ENCODE data around the gene ATP2A2. TPM values are rescaled to one million over a fixed set of nuclear protein-coding genes. Genes with fewer than 3 reads are reported as not detected.

The ATP2A2 gene
- total and polyA plus RNA-seq, 2 donors (not counting 1 experiment from before 2014, with no cell fraction given) = 35.3 to 68.2 TPM

DNA sequence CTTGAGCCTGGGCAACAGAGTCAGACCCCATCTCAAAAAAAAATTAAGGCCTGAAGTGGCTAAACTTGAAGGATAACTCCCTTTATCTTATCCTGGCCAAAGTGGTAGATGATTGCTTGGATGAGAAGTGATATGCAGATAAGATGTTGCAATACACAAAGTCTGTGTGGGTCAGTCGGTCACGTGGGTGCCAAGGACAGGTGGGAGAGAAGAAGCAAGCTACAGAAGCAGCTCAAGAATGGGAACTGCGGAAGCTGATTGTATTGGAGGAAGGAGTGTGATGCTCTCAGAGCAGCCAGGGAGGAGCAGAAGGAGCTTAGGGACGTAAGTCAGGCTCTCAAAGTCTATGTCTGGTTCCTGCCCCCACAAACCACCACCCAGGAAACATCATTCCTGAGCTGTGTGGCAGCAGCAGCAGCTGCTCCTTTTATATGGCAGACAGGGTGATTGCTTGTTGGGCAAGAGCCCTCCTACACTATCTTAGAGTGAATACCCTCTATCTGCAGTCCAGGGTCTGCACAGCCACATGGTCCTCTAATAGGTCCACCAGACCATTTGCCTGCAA is 54.5 kb downstream of the ATP2A2 start:
- H2AFZ ChIP-seq (ENCODE audit: insufficient read depth, low read depth, low read length, poor library complexity, severe bottlenecking) = no peak overlapping the region
- intact Hi-C loops (cut with micrococcal nuclease) = no loop called here
- no peak overlapping the region for H3K4me2 ChIP-seq (replicated peaks; ENCODE audit: low read depth, low read length, poor library complexity, severe bottlenecking)
- Mint-ChIP-seq H3K9me3 (ENCODE audit: insufficient read depth) (no peaks in the 10 kb centered on the region), H3K4me3 (no peak overlapping the region), H3K27ac (no peak overlapping the region), H3K27me3 (no peaks in the 10 kb centered on the region), H3K4me1 (peaks cover 11% of the 10 kb centered on the region)
- no peak overlapping the region for H3K4me3 ChIP-seq (ENCODE audit: control extremely low read depth in 1 of 5, extremely low read depth in 1 of 5, insufficient read depth in 1 of 5, low read depth in 2 of 5, low read length in 4 of 5)
- DNase-seq (no peak), ATAC-seq (ENCODE audit: low read depth) (no peak)
- ChIA-PET CTCF (no interaction called here), POLR2A (no interaction called here)
- no peaks in the 10 kb centered on the region for H3K9me3 ChIP-seq (ENCODE audit: control extremely low read depth in 1 of 3, control insufficient read depth in 2 of 3, insufficient read depth in 1 of 3, low read length in 2 of 3)
- peaks cover 40 to 92% of the 10 kb centered on the region in 2 experiments for H3K36me3 ChIP-seq (replicated peaks in 1 of 2; ENCODE audit: control extremely low read depth in 1 of 2, control insufficient read depth in 1 of 2, extremely low read depth in 1 of 2, insufficient read depth in 2 of 2, low read length in 1 of 2)
- H3K27ac ChIP-seq (ENCODE audit: low read length in 2 of 2) = no peak overlapping the region
- H4K20me1 ChIP-seq (ENCODE audit: control insufficient read depth, insufficient read depth, low read length, poor library complexity, severe bottlenecking) = peaks cover 5% of the 10 kb centered on the region
- no peak for TF ChIP-seq EZH2 (IDR thresholded peaks at IDR 0.05; ENCODE audit: borderline replicate concordance, insufficient read depth, low read depth, low read length, poor library complexity, severe bottlenecking)
- TF ChIP-seq CTCF (IDR thresholded peaks at IDR 0.05) = no peak
- no peak overlapping the region for H3K9ac ChIP-seq (ENCODE audit: low read length)
- WGBS (ENCODE audit: insufficient coverage) = 96% methylated on average over 4 of the region's 4 CpGs
- peaks cover 4 to 9% of the 10 kb centered on the region in 2 donors for H3K4me1 ChIP-seq (ENCODE audit: control insufficient read depth in 2 of 2, insufficient read depth in 2 of 2, low read length in 2 of 2)
- peaks cover 3% of the 10 kb centered on the region for H3K79me2 ChIP-seq (ENCODE audit: control insufficient read depth, insufficient read depth, low read length)
- no peaks in the 10 kb centered on the region for H3K27me3 ChIP-seq (replicated peaks in 1 of 4; ENCODE audit: control extremely low read depth in 1 of 4, control insufficient read depth in 3 of 4, insufficient read depth in 4 of 4, low read length in 3 of 4)

GRCh38 chr12:110337912-110338710 is 57.1 kb downstream of the ATP2A2 start:
- intact Hi-C loops (cut with micrococcal nuclease) = no loop called here
- no peak overlapping the region for H2AFZ ChIP-seq (ENCODE audit: insufficient read depth, low read depth, low read length, poor library complexity, severe bottlenecking)
- no peak overlapping the region for H3K27ac Mint-ChIP-seq
- no peak overlapping the region for H3K4me3 Mint-ChIP-seq
- H3K9ac ChIP-seq (ENCODE audit: low read length) = no peak overlapping the region
- DNase-seq (no peak), ATAC-seq (ENCODE audit: low read depth) (no peak)
- H3K27me3 Mint-ChIP-seq = no peaks in the 10 kb centered on the region
- peaks cover 4 to 9% of the 10 kb centered on the region in 2 donors for H3K4me1 ChIP-seq (ENCODE audit: control insufficient read depth in 2 of 2, insufficient read depth in 2 of 2, low read length in 2 of 2)
- no peak for TF ChIP-seq EZH2 (IDR thresholded peaks at IDR 0.05; ENCODE audit: borderline replicate concordance, insufficient read depth, low read depth, low read length, poor library complexity, severe bottlenecking)
- no peak for TF ChIP-seq CTCF (IDR thresholded peaks at IDR 0.05)
- H3K4me3 ChIP-seq (ENCODE audit: control extremely low read depth in 1 of 5, extremely low read depth in 1 of 5, insufficient read depth in 1 of 5, low read depth in 2 of 5, low read length in 4 of 5) = no peak overlapping the region
- H3K79me2 ChIP-seq (ENCODE audit: control insufficient read depth, insufficient read depth, low read length) = peaks cover 3% of the 10 kb centered on the region
- H3K27me3 ChIP-seq (replicated peaks in 1 of 4; ENCODE audit: control extremely low read depth in 1 of 4, control insufficient read depth in 3 of 4, insufficient read depth in 4 of 4, low read length in 3 of 4) = no peaks in the 10 kb centered on the region
- peaks cover 11% of the 10 kb centered on the region for H3K4me1 Mint-ChIP-seq
- peaks cover 5% of the 10 kb centered on the region for H4K20me1 ChIP-seq (ENCODE audit: control insufficient read depth, insufficient read depth, low read length, poor library complexity, severe bottlenecking)
- no peaks in the 10 kb centered on the region for H3K9me3 ChIP-seq (ENCODE audit: control extremely low read depth in 1 of 3, control insufficient read depth in 2 of 3, insufficient read depth in 1 of 3, low read length in 2 of 3)
- H3K36me3 ChIP-seq (replicated peaks in 1 of 2; ENCODE audit: control extremely low read depth in 1 of 2, control insufficient read depth in 1 of 2, extremely low read depth in 1 of 2, insufficient read depth in 2 of 2, low read length in 1 of 2) = peaks cover 37 to 93% of the 10 kb centered on the region in 2 experiments
- H3K4me2 ChIP-seq (replicated peaks; ENCODE audit: low read depth, low read length, poor library complexity, severe bottlenecking) = no peak overlapping the region
- H3K27ac ChIP-seq (ENCODE audit: low read length in 2 of 2) = no peak overlapping the region
- ChIA-PET CTCF (interaction anchor here (1.2 to 2.1 kb wide), 2 partner anchors 93 to 550 kb away, joined by 3 to 6 read pairs; no protein-coding TSS in a partner anchor), POLR2A (no interaction called here)
- 97% methylated on average over 9 of the region's 11 CpGs for WGBS (ENCODE audit: insufficient coverage)
- no peaks in the 10 kb centered on the region for H3K9me3 Mint-ChIP-seq (ENCODE audit: insufficient read depth)

Measured in B cell (primary cell).